ENCODE results near the gene CD99L2.

CD99L2 gene

GRCh38 chrX:150792949-150793527 is 105.4 kb downstream of the CD99L2 start:
- no peak for DNase-seq (ENCODE audit: low read depth in 2 of 2)

- no peak for DNase-seq (ENCODE audit: low read depth in 2 of 2)
These were observed 108.4 kb downstream of the CD99L2 start for GRCh38 chrX:150790021-150790420.

GRCh38 chrX:150781677-150782076 is 116.8 kb downstream of the CD99L2 start:
- DNase-seq (ENCODE audit: low read depth in 2 of 2) = no peak

- DNase-seq (ENCODE audit: low read depth in 2 of 2) = no peak
These were observed 119.1 kb downstream of the CD99L2 start for GRCh38 chrX:150779385-150779784.

- DNase-seq (ENCODE audit: low read depth in 2 of 2) = no peak
These were observed 121.0 kb downstream of the CD99L2 start for GRCh38 chrX:150777328-150777992.

GRCh38 chrX:150775569-150776350 is 122.7 kb downstream of the CD99L2 start:
- no peak for DNase-seq (ENCODE audit: low read depth in 2 of 2)

- DNase-seq (ENCODE audit: low read depth in 2 of 2) = no peak
These were observed 123.5 kb downstream of the CD99L2 start for GRCh38 chrX:150774798-150775568.

- no peak for DNase-seq (ENCODE audit: low read depth in 2 of 2)
These were observed 124.8 kb downstream of the CD99L2 start for GRCh38 chrX:150773634-150774033.

- DNase-seq (ENCODE audit: low read depth in 2 of 2) = no peak
These were observed 125.4 kb downstream of the CD99L2 start for GRCh38 chrX:150773117-150773516.

- DNase-seq (ENCODE audit: low read depth in 2 of 2) = peak; percentile 64 to 73
These were observed 126.1 kb downstream of the CD99L2 start for GRCh38 chrX:150772150-150772970.

GRCh38 chrX:150771116-150771515 is 127.4 kb downstream of the CD99L2 start:
- DNase-seq (ENCODE audit: low read depth in 2 of 2) = no peak

- DNase-seq (ENCODE audit: low read depth in 2 of 2) = no peak
These were observed 127.8 kb downstream of the CD99L2 start for GRCh38 chrX:150770623-150771022.

- DNase-seq (ENCODE audit: low read depth in 2 of 2) = no peak
These were observed 129.1 kb downstream of the CD99L2 start for GRCh38 chrX:150769408-150769807.

- no peak for DNase-seq (ENCODE audit: low read depth in 2 of 2)
These were observed 129.8 kb downstream of the CD99L2 start for GRCh38 chrX:150768580-150769190.

- no peak for DNase-seq (ENCODE audit: low read depth in 2 of 2)
These were observed 130.4 kb downstream of the CD99L2 start for GRCh38 chrX:150768132-150768485.

GRCh38 chrX:150767475-150768131 is 130.9 kb downstream of the CD99L2 start:
- no peak for DNase-seq (ENCODE audit: low read depth in 2 of 2)

GRCh38 chrX:150767045-150767395 is 131.4 kb downstream of the CD99L2 start:
- no peak for DNase-seq (ENCODE audit: low read depth in 2 of 2)

GRCh38 chrX:150766351-150767044 is 132.0 kb downstream of the CD99L2 start:
- no peak for DNase-seq (ENCODE audit: low read depth in 2 of 2)

- no peak for DNase-seq (ENCODE audit: low read depth in 2 of 2)
These were observed 132.6 kb downstream of the CD99L2 start for GRCh38 chrX:150765782-150766350.

GRCh38 chrX:150765237-150765636 is 133.2 kb downstream of the CD99L2 start:
- no peak for DNase-seq (ENCODE audit: low read depth in 2 of 2)
